HG02642 (cell line): ENCODE measurements around the gene TXNL4A.
"Not testable (repeated sequence)": the region's sequence is repeated elsewhere in the genome, so short reads cannot be mapped to it uniquely, and the experiment has no call there.

ENCODE experiments used
- ATAC-seq: cut with Tn5 transposase; IDR thresholded peaks from one replicate; pipeline ENCODE4 v1.9.1; 2021; ENCODE audit warnings: mild to moderate bottlenecking; ENCODE audit not compliant: unreplicated experiment, poor library complexity

Gene TXNL4A

GRCh38 chr18:80000877-80001276 is 12.5 kb upstream of the TXNL4A start:
- ATAC-seq = no peak

GRCh38 chr18:79999701-80000100 is 11.3 kb upstream of the TXNL4A start:
- not testable (repeated sequence) for ATAC-seq

- no peak for ATAC-seq
These were observed 3.1 kb upstream of the TXNL4A start for GRCh38 chr18:79991494-79991893.

- ATAC-seq = no peak
These were observed 783 bp upstream of the TXNL4A start for GRCh38 chr18:79989195-79989497.

- peak; percentile 69 for ATAC-seq
These were observed 302 bp downstream of the TXNL4A start for GRCh38 chr18:79988071-79988450.

- no peak for ATAC-seq
These were observed 797 bp downstream of the TXNL4A start for GRCh38 chr18:79987566-79987965.

- no peak for ATAC-seq
These were observed 1.6 kb downstream of the TXNL4A start for GRCh38 chr18:79986726-79987125.

GRCh38 chr18:79985172-79985571 is 3.2 kb downstream of the TXNL4A start:
- no peak for ATAC-seq

GRCh38 chr18:79983793-79984192 is 4.6 kb downstream of the TXNL4A start:
- ATAC-seq = no peak

GRCh38 chr18:79983253-79983652 is 5.1 kb downstream of the TXNL4A start:
- no peak for ATAC-seq

GRCh38 chr18:79982736-79983135 is 5.6 kb downstream of the TXNL4A start:
- no peak for ATAC-seq

- ATAC-seq = no peak
These were observed 7.8 kb downstream of the TXNL4A start for GRCh38 chr18:79980585-79980984.

- ATAC-seq = no peak
These were observed 8.5 kb downstream of the TXNL4A start for GRCh38 chr18:79979843-79980242.

- ATAC-seq = no peak
These were observed 12.2 kb downstream of the TXNL4A start for GRCh38 chr18:79975985-79976680.

- ATAC-seq = no peak
These were observed 13.3 kb downstream of the TXNL4A start for GRCh38 chr18:79975043-79975442.

- ATAC-seq = no peak
These were observed 14.2 kb downstream of the TXNL4A start for GRCh38 chr18:79974025-79974654.

GRCh38 chr18:79973517-79973916 is 14.8 kb downstream of the TXNL4A start:
- no peak for ATAC-seq

GRCh38 chr18:79972720-79973119 is 15.6 kb downstream of the TXNL4A start:
- ATAC-seq = no peak

GRCh38 chr18:79971986-79972385 is 16.4 kb downstream of the TXNL4A start:
- ATAC-seq = no peak

GRCh38 chr18:79971211-79971952 is 17.0 kb downstream of the TXNL4A start:
- no peak for ATAC-seq

- no peak for ATAC-seq
These were observed 17.8 kb downstream of the TXNL4A start for GRCh38 chr18:79970419-79971133.
